Kidney (tissue), 14 donors: ENCODE measurements around the gene NHLH2. TPM values are rescaled to one million over a fixed set of nuclear protein-coding genes. Genes with fewer than 3 reads are reported as not detected.

Experiments used
- DNase-seq, 5 donors: peaks; one replicate each; pipeline ENCODE4 v3.0.0-alpha.2; 2013 to 2020
- FAIRE-seq: peaks from 2 replicates; lab custom pipeline; 2012; peaks lifted over from hg19 to GRCh38; lab: Jason Lieb, UNC
- H3K27ac ChIP-seq, 2 donors: one replicate each; pipeline ENCODE4 v1.7.0; 2013; ENCODE audit warnings: low read depth in 2 of 2, low read length in 2 of 2, inconsistent platforms in 1 of 2
- H3K27me3 ChIP-seq: one replicate; pipeline ENCODE4 v1.7.1; 2013; ENCODE audit warnings: low read length, inconsistent platforms; ENCODE audit not compliant: control insufficient read depth, insufficient read depth
- H3K36me3 ChIP-seq, 3 donors: one replicate each; pipeline versions ENCODE4 v1.7.0 to v1.7.1; 2013; ENCODE audit warnings: low read length in 3 of 3, control low read depth in 1 of 3, inconsistent platforms in 1 of 3; ENCODE audit not compliant: insufficient read depth in 3 of 3, control insufficient read depth in 2 of 3
- H3K4me1 ChIP-seq, 3 donors: one replicate each; pipeline versions ENCODE4 v1.7.0 to v1.7.1; 2013; ENCODE audit warnings: low read length in 3 of 3, inconsistent platforms in 1 of 3, low read depth in 1 of 3; ENCODE audit not compliant: control insufficient read depth in 2 of 3, insufficient read depth in 2 of 3
- H3K4me3 ChIP-seq, 3 donors: one replicate each; pipeline versions ENCODE4 v1.7.0 to v1.8.1; 2013; ENCODE audit warnings: low read length in 3 of 3, control low read depth in 1 of 3, inconsistent platforms in 1 of 3
- H3K9ac ChIP-seq, 3 donors: one replicate each; pipeline versions ENCODE4 v1.7.0 to v1.7.1; 2013; ENCODE audit warnings: low read length in 3 of 3, control low read depth in 1 of 3, inconsistent platforms in 1 of 3
- H3K9me3 ChIP-seq, 3 donors: one replicate each; pipeline versions ENCODE4 v1.7.0 to v1.7.1; 2013; ENCODE audit warnings: low read length in 3 of 3, control low read depth in 1 of 3, inconsistent platforms in 1 of 3; ENCODE audit not compliant: control insufficient read depth in 2 of 3, insufficient read depth in 1 of 3
- intact Hi-C: fragments of 100-400 bp; cut with DNase I; formaldehyde crosslinking; loops from one replicate; pipeline ENCODE4 v1.11.1; 2022
- polyA plus RNA-seq: library from polyadenylated mRNA; stranded (reverse); fragments of 350-450 nt; fragmentation: Illumina TruSeq; extraction: RNeasy Lipid Tissue Mini Kit (QIAGEN cat#74804); gene quantifications from one replicate; pipeline ENCODE4 v1.2.3, GENCODE V29; 2014; ENCODE audit warnings: low read depth, low replicate concordance; ENCODE audit not compliant: insufficient read depth
- total RNA-seq: library from RNA; stranded (reverse); fragmentation: NEBNext Ultra II Directional; extraction: Animal tissue kit (Norgen Biotek cat#: 25700); gene quantifications from one replicate; pipeline ENCODE4 v1.2.1, GENCODE V29; 2021
- TF ChIP-seq, protein P1 (sequence below): IDR thresholded peaks from 3 replicates; pipeline ENCODE4 v1.5.1; 2012; ENCODE audit warnings: mild to moderate bottlenecking, moderate library complexity, borderline replicate concordance; ENCODE audit not compliant: insufficient read depth; ENCODE audit errors: extremely low read depth
- donor health status: control.
- donor health status: control.
- donor health status: control.
- donor health status: control.
- donor health status: control.
- donor health status: DM: yes; HTN: yes; CAD: no.
- donor health status: Normal renal cell carcinoma (clear cell type).

The NHLH2 gene
- total and polyA plus RNA-seq, 2 donors from 2014 or later: not detected

DNA sequence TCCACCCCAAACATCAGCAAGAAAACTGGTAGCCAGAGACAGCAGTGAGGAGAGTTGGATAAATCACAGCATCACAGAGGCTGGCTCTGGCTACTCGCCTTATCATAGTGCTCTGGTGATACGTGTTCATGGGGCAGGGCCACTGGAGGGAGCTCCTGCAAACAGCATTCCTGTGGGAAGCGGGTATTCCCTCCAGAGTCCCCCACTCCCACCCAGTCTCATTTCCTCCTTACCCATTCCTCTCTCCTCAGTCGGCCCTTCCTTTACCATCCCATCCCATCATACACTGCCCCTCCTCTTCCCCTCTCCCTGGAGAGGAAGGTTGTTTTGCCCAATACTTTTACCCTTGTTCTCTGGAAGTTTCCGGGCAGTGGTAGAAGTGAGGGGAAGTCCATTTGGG lies 7.1 kb downstream of the NHLH2 start:
- no peak for DNase-seq
- Histone ChIP-seq H3K9ac (no peak overlapping the region), H3K36me3 (no peaks in the 10 kb centered on the region), H3K9me3 (no peaks in the 10 kb centered on the region), H3K4me1 (peaks cover 0 to 6% (median 0%) of the 10 kb centered on the region in 3 donors), H3K27me3 (peaks cover 22% of the 10 kb centered on the region), H3K27ac (no peak overlapping the region), H3K4me3 (no peak overlapping the region)
- TF ChIP-seq, protein P1, sequence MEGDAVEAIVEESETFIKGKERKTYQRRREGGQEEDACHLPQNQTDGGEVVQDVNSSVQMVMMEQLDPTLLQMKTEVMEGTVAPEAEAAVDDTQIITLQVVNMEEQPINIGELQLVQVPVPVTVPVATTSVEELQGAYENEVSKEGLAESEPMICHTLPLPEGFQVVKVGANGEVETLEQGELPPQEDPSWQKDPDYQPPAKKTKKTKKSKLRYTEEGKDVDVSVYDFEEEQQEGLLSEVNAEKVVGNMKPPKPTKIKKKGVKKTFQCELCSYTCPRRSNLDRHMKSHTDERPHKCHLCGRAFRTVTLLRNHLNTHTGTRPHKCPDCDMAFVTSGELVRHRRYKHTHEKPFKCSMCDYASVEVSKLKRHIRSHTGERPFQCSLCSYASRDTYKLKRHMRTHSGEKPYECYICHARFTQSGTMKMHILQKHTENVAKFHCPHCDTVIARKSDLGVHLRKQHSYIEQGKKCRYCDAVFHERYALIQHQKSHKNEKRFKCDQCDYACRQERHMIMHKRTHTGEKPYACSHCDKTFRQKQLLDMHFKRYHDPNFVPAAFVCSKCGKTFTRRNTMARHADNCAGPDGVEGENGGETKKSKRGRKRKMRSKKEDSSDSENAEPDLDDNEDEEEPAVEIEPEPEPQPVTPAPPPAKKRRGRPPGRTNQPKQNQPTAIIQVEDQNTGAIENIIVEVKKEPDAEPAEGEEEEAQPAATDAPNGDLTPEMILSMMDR: no peak
- FAIRE-seq: no peak
- intact Hi-C loops: no loop called here

DNA sequence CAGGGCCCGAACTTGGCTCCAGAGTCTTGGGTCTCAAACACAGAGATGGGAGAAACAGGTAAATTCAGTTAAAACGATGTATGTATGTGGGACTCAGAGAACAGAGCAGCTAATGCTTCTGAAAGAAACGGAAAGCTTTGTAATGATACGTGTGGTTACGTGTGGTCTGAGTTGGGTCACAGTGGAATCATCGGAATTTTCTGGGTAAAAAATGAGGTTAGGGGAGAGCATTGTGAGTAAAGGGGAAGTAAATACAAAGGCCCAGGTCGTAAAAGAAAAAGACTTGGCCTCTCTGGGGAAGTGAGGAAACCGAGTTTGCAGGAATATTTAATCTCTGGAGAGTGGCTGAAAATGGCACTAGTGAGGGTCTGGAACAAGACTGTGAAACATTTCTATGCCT lies 8.3 kb downstream of the NHLH2 start:
- peaks cover 0 to 4% (median 0%) of the 10 kb centered on the region in 3 donors for H3K4me1 ChIP-seq
- intact Hi-C loops: no loop called here
- no peaks in the 10 kb centered on the region for H3K9me3 ChIP-seq
- no peak for DNase-seq
- TF ChIP-seq, protein P1: no peak
- H3K36me3 ChIP-seq: no peaks in the 10 kb centered on the region
- H3K27ac ChIP-seq: no peak overlapping the region
- no peak overlapping the region for H3K9ac ChIP-seq
- H3K27me3 ChIP-seq: peaks cover 24% of the 10 kb centered on the region
- no peak for FAIRE-seq
- no peak overlapping the region for H3K4me3 ChIP-seq

DNA sequence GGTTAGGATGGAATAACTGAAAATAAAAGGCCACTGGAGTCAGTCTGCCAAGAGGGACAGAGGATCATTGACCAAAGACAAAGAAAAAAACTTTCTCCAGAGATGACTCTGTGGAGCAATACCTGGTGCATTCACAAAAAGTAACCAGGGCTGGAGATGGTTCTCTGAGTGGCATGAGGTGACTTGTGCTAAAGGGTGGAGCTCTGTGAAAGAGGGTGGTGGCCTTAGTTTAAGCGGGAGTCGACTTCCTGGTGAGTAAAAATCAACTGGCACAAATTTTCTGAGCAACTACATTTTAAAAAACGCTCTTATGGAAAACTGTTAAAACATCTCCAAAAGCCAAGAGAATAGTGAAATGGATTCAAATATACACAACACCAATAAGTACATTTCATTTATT lies 10.0 kb downstream of the NHLH2 start:
- no peak overlapping the region for H3K27ac ChIP-seq
- intact Hi-C loops: no loop called here
- DNase-seq: no peak
- TF ChIP-seq, protein P1: no peak
- no peak overlapping the region for H3K9ac ChIP-seq
- no peak for FAIRE-seq
- H3K36me3 ChIP-seq: no peaks in the 10 kb centered on the region
- no peaks in the 10 kb centered on the region for H3K9me3 ChIP-seq
- H3K27me3 ChIP-seq: peaks cover 15% of the 10 kb centered on the region
- peaks cover 0 to 4% (median 0%) of the 10 kb centered on the region in 3 donors for H3K4me1 ChIP-seq
- H3K4me3 ChIP-seq: no peak overlapping the region

DNA sequence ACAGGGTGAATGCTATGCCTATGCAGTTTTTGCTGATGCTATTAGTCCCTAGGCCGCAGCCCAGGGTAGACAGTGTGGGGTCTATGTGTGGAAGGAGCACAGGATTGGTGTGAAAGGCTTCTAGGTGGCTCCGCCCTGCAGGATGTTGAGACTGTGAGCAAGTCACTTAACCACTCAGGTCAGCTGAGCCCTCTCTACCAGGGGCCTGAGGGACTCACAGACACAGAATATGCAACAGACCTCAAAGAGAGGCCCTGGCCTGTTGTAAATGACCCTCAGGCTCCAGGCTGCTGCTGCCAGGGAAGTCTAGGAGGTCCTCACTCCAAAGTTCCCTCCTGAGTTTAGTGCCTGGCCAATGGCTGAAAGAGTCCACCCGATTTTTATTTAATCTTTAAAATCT lies 11.0 kb downstream of the NHLH2 start:
- peaks cover 0 to 4% (median 0%) of the 10 kb centered on the region in 3 donors for H3K4me1 ChIP-seq
- DNase-seq (no peak), FAIRE-seq (no peak)
- H3K4me3 ChIP-seq: no peak overlapping the region
- H3K27me3 ChIP-seq: peaks cover 11% of the 10 kb centered on the region
- no peaks in the 10 kb centered on the region for H3K9me3 ChIP-seq
- TF ChIP-seq, protein P1: no peak
- no peak overlapping the region for H3K9ac ChIP-seq
- H3K27ac ChIP-seq: no peak overlapping the region
- H3K36me3 ChIP-seq: no peaks in the 10 kb centered on the region
- intact Hi-C loops: no loop called here
